Stimulated activated CD4-positive, alpha-beta T cell treated with anti-CD3 and anti-CD28 coated beads, Interleukin-1b, Interleukin-23, amount 100 ng/mL, for 1 hour (primary cell): ENCODE results near the gene GGTA1.

ENCODE experiments used
- DNase-seq, 2 donors: peaks; one replicate each; pipeline ENCODE4 v3.0.0-alpha.2; 2020; ENCODE audit warnings: low read depth in 2 of 2

The GGTA1 gene

DNA sequence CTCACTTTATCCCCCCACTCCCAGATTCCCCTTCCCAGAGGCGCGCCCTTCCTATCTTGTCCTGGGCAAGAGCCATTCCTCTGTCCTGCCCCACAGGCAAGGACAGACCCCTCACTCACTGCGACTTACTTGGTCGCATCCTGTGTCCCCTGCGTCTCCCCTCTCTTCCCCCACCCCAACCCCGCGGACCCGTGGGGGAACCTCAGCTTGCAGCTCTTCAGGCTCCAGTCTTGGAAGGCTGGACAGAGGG is 542 bp downstream of the GGTA1 start:
- no peak for DNase-seq

DNA sequence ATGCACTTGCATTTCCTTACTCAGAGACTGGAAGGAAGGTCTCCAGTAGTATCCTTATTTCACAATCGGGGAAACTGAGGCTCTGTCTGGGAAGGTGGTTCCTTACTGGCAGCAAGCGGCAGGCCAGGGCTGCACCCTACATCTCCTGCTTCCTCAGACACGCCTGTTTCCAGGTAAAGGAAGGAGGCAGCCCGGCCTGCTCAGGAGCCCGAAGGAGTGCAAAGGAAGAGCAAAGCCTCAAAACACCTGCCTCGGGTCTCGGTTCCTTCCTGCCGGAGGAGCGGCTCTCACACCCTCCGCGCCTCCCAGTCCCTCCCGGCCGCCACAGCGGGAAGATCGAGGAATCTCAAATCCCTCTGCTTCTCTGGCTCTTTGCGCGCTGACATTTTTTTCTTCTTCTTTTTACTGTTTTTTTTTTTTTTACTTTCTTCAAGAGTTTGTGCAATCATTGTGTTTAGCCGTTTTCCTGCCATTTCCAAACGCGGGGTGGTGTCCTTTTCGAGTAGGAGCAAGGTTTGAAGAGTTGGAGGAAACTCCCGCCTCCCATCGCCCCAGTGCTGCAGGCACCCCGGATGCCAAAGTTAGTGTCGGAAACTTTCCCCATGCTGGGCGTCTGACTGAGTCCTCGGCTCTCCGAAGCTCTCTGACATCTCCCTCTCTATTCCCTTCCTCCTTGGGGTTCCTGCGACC is 1.0 kb downstream of the GGTA1 start:
- DNase-seq = no peak

DNA sequence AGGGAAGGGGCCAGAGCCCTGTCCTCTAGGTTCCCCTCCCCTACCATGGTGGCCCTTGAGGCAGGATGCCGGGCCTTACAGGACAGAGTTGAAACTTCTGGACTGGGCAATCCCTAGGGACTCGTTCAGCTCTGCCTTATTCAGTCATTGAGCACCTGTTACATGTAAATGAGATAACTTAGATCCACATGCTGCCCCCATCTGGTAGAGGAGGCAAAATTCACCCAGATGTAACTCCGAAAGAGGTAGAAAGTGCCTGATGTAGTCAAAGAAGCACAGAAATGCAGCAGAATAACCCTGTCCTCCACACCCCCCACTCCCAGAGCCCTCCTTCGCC is 1.5 kb downstream of the GGTA1 start:
- DNase-seq = peak in 1 of 2 donors; percentile 4

DNA sequence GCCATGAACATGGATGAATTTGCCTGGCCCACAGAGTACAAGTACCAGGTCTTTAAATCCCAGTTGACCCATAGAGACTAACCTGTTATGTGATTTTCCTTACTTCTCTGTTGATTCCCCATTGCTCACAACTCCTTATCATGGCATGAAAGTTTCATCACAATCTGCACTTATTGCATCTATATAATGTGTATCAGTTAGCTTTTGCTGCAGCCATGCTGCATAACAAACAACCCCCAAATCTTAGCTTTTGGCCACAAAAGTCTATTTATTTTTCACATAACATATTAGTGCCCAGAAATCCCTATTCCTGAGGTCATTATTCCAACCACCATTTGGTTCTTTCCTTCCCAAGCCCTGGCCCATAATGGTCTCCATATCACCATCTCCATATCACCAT is 3.7 kb downstream of the GGTA1 start:
- no peak for DNase-seq

DNA sequence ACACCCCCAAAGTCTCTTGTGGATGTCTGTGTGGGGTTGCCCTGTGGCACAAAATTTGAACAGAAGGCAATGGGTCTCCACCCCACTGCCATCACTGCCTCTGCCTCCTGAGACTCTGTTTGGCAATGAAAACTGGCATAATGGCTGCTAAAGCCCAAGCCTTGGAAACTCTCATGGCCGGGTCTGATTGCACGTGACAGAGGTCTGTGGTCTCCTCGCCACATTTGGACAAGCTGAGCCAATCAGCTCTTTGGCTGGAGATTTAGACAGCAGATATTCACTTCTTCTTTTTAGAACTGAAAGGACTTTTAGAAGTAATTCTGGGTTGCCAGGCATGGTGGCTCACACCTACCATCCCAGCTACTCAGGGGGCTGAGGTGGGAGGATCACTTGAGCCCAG is 5.5 kb downstream of the GGTA1 start:
- DNase-seq = no peak

DNA sequence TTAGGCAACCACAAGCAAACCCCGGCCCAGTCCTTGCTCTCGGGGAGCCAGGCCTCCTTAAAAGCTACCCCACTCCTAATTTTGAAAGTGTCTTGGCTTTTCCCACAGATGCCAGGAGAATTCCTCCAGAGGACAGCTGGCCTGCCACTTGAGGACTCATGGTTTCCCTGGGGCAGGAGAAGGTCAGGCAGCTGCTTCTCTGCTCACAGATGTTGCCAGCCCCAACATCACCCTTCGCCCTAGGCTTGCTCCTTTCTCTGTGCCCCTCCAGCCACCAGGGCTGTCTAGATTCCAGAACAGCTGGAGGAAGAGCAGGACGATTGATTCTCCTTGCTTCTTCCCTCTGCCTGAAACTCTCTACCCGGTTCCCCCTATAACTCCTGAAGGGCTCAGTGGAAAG is 8.5 kb downstream of the GGTA1 start:
- no peak for DNase-seq

DNA sequence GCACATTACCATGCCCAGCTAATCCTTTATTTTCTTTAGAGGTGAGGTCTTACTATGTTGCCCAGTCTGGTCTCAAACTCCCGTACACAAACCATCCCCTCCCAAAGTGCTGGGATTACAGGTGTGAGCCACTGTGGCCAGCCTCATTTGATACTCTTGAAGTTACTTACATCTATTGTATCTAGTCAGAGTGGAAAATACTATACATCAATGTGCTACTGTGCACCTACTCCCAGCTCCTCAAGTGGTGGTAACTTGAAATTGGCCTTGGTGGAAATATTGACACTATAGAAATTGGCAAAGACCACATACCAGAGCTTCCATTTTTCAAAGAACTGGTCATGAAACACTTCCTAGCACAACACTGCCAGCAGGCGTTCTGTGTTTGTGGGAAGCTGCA is 10.3 kb downstream of the GGTA1 start:
- DNase-seq = no peak

DNA sequence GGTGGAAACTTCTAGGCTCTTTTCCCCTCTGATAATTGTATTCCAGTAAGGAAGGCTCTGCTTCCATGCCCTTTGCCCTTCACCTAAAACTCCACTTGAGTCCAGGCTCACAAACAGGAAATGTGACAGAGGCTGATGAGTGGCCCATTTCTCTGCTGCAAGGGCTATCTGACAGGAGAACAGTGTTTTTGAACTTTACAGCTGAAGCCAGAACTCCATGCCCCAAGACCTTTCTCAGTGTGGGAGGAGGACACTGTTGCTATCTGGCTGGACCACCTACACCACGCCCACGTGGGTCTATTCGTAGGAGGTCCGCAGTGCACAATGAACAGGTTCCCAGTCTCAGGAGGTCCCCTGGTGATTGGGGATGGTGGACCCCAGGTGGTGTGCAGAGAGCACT is 13.6 kb downstream of the GGTA1 start:
- no peak for DNase-seq

DNA sequence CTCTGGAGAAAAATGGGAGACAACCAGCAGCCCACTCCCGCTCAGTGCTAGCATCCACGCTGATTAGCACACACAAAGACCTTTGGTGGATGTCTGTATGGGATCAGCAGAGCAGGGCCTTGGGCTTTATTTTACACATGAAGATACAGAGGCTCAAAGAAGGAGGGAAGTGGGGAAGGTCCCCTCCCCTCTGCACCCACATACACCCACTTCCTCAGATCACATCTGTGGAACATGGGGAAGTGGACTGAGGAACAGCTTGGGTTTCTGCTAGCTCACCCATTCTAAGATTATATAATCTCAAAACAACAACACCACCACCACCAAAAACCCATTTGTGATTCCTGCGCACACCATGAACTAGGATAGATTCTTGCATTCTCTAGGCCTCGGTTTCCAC is 14.0 kb downstream of the GGTA1 start:
- DNase-seq = no peak

DNA sequence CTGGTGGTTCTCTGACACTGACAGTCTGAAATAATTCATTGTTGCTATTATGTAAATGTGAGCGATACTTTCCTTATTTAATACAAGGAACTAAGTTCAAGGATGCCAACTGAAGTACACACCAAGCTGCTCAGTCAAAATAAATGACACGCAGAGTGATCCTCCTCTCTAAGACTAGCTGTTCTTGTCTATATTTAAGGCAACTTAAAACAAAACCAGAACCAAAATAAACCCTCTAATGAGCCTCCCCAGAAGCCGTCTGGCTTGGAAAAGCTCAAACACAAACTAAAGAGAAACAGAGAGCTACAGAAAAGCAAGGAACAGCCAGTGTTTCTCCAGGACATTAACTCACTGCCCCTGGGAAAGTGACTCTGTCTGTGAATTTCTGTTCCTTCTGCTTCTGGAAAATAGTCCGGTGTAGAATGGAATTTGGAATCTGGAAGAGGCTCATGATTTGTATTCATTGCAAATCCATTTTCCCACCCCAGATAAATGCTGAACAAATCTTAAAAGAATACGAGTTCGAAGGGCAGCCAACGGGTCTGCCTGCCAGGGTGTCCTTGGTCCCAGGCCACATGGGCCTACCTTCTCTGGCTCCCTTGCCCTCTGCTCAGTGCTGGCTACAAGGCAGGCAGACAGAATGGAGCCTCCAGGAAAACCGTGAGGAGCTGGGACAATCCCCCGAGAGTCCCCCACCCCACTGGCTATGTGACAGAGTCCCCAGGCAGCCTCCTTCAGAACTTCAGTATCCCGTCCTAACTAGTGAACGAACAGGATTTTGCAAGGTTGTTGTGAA is 14.8 kb downstream of the GGTA1 start:
- DNase-seq = no peak

DNA sequence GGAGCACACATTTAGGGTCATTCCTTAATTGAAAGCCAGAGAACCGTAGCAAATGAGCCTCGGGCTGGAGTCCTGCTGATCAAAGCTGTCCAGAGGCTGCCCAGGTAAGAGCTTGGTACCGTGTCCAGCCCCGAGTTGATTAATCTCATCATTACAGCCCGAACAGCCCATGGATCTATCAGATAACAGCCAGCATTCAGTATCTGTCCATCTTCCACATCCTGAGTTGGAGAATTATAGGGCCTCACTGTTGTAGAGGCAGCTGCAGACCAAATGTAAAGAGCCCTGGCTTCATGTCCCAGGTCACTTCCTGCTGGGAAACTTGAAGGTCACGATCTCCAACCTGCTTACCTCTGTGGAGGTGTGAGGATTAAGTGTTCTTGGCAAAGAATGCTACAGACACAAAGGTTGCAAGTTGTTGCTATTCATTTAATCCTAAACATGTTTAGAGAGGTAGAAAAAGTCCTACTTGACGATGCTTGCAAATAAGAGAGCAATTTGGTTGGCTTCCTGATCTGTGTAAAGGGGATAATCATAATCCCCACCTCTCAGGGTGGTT is 16.1 kb downstream of the GGTA1 start:
- DNase-seq = no peak

DNA sequence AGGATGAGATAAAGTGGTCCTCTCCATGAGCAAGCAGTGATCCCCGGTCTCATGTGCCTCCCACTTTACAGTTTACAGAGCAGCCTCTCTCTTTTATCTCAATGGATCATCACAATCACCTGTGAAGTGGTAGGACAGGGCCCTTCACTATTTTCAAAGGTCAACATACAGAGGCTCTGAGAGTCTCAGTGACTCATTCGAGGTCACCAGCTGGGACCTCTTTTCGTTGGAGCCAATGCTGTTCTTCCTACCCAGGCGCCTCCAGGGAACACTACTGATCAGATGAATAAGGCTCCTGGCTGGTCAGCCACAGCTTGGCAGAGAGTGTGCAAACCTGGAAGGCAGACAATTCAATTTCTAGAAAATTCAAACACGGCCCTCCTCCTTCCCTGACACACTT is 16.6 kb downstream of the GGTA1 start:
- DNase-seq = no peak

DNA sequence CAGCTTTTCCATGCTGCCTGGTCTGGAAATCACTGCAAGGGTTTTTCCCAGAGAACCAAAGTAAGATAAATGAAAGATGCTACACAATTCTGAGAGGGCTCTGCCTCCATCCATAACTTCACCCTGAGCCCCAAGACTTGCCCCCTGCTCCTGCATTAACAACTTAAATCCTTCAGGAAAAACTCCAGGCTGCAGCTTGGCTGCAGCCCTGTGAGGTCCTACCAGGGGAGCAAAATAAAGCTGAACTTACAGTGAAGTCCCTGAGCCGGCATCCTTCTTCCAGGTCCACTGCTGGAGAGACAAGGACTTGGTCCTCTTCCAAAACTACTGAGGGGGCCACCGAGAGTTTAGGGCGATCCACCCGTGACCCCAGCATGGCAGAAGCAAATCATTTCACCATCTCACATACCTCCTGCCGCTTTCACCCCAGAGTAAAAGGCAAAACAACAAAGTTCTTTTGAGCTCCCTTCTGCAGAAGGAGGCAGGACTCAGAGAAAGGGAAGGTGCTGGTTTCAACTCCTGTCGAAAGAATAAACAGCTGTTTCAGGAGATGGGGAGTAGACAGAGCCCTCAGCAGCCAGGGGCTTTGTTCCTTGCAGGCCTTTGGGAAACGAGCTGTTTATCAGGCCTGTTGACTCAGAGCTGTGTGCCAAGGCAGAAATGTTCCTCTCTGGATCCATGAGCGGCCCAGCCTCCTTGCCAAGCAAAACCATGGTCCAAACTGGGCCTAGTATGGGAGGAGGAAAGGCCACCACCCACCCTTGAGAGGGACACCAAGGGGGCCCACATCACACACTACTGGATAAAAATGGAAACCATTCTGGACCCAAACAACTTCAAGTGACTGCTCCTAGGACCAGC is 20.6 kb downstream of the GGTA1 start:
- no peak for DNase-seq

DNA sequence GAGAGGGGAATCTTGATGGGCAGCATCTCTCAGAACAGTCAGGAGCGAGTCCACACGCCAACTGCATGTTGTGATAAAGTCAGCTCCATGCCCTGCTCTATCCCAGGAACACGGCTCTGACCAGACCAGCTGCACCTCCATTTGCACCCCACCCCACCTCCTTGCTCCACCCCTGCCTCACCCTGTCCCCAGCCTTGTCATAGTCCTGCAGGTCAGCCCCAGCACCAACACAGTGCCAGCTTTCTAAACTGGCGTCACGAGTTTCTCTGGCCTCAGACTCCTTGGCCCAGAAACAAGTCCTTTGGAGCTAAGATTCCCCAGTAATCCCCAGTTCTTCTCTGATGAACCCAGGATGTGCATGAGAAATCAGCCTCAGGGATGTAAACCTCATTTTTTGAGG is 23.5 kb downstream of the GGTA1 start:
- no peak for DNase-seq

DNA sequence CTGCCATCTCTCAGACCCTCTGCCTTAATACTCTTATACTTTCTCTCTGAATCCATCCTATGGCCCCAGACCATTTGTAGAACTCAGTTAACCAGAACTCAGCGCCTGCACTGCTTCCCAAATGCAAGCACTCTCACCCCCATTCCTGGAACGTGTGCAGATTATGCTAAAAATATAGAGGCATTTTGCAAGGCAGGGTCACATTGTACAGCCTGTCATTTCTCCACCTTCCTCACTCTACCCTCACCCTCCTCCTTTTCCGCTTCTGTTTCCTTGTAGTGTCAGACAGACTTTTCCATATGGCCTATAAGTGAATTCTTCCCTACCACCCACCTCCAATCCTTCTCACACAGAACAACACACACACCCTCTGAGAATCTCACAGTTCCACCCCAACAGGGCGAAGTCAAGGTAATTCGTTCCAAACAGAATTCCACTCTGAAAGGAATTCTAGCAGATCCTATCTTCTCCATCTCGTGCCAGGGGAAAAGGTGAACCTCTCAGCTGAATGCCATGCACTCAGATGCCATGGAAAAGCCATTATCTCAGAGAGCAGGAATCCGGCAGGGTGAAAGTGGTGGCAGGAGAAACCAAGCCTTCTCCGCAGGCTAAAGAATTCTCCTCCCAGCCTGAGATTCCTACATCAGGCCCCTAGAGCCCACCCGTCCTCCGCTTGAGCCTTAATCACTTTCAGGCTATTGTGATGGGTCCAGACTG is 25.3 kb downstream of the GGTA1 start:
- DNase-seq = no peak

DNA sequence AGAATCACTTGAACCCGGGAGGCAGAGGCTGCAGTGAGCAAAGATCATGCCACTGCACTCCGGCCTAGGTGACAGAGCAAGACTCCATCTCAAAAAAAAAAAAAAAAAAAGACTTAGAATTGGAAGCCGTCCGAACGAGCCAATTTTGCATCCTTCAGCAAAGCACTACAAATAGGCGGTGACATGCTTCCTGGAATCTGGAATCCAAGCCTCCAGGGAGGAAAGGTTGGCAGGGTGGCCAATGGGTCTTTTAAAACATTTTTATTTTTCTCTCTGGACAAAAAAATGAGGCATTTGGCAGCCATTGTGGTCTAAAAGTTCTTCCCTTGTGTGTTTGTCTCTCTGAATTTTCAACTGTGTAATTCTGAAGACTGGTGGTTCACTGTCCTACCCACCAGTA is 26.4 kb downstream of the GGTA1 start:
- DNase-seq = no peak

DNA sequence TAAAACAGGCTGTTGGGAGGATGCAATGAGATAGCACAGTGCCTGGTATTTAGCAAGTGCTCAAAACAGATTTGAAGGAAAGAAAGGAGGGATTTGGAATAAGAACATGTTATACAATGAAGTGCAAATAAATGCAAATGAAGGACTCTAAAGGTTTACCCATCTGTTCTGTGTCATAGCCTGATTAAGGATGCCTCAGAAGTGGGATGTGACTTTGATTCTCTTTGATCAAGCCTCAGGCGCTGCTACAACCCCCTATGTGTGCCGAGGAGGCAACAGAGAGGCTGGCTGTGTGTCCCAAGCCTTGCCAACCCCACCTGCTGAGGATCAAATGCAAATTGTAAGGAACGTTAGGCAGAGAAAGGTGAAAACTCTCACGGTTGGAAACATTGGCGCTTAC is 27.2 kb downstream of the GGTA1 start:
- DNase-seq = no peak

DNA sequence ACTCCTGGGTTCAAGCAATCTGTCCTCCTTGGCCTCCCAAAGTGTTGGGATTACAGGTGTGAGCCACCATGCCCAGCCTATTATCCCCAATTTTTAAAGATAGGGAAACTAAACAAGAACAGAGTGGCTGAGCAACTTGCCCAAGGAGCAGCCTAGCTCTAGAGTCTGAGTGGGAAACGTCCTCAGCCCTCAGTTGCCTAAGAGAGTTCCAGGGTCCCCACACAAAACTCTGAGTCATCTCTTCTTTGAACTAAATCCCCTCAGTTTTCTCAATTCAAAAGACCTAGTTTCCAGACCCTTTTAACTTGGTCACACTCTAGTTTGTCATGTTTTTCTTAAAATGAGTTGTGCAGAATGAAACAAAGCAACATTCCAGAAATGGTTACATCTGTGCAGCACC is 33.5 kb downstream of the GGTA1 start:
- no peak for DNase-seq

DNA sequence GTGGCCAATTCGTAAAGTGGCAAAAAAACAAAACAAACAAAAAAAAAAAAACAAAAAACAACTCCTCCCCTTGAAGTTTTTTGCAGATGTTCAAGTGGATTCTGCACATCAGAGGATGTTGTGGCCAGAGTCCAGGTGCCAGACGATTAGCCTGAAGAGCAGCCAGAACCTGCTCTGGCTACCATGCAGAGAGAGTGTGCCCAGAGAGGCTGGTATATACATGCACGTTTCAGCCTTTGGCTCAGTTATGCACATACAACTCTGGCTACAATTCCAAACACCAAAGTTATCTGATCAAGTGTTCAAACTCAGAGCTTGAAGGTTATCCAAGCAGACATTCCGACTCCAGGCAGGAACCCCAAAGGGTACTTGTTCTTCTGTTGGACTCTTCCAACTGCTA is 34.7 kb downstream of the GGTA1 start:
- DNase-seq = no peak

DNA sequence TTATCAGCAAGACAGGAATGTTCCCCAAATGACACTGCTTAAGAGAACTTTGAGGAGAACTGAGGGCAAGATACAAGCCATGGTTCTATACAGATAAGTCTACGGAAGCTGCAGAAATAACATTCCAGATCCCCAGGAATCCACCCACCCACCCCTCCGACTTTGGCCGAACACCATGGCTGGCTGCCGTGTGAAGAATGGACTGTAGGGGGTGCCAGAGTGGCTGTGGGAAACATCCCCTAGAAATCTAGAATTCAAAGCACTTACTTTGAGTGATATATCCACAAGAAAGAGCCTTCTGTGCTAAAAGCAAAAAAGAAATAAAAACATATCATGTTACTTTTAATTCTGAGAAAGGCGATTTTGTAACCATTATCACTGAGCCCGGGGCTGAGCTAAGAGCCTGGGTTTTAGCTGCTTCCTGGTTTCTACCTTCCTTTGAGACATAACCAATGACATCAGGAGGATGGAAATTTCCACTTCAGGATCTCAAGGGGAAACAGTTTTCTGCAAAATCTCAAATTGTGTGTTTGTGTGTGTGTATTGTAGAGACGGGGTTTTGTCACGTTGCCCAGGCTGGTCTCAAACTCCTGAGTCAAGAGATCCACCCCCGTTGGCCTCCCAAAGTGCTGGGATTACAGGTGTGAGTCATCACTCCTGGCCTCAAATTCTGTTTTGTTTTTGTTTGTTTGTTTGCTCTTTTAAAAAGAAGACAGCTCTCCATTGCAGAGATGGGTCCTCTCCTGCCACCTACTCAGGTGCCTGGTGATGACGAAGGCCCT is 36.4 kb downstream of the GGTA1 start:
- no peak for DNase-seq

DNA sequence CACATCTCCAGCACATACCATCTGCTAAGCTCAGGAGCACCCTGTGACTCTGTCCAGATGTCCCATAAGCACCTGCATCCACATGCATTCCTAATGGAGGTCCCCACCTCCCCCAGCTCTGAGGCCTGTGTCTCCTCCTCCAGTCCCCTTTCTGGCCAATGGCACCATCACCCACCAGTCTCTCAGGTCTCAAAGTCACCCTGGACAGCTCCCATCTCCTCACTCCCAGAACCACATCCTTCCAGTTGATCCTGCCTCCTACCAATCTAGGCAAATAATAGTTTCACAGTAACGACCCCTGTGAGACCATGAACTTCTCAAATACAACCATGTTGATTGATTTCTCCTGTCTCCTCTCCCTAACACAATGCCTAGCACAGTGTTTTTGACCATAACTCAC is 40.1 kb downstream of the GGTA1 start:
- DNase-seq = no peak
